ENCODE data around the gene TP53.
A peak's percentile ranks its signal among the peaks of the same experiment; 100 is the strongest.

TP53 gene

GRCh38 chr17:7704601-7705268 lies 17.4 kb upstream of the TP53 start, which contains the start of gene EFNB3 (continued):
- TF ChIP-seq ZNF184 (tag by site-specific recombination; IDR thresholded peaks at IDR 0.05), result no peak
- no peak; the same call in 1 of the 2 replicates for TF ChIP-seq ZXDB (tag by site-specific recombination; IDR thresholded peaks at IDR 0.05)
- TF ChIP-seq ZNF692 (tag by site-specific recombination; IDR thresholded peaks at IDR 0.05), result peak; percentile 87

DNA sequence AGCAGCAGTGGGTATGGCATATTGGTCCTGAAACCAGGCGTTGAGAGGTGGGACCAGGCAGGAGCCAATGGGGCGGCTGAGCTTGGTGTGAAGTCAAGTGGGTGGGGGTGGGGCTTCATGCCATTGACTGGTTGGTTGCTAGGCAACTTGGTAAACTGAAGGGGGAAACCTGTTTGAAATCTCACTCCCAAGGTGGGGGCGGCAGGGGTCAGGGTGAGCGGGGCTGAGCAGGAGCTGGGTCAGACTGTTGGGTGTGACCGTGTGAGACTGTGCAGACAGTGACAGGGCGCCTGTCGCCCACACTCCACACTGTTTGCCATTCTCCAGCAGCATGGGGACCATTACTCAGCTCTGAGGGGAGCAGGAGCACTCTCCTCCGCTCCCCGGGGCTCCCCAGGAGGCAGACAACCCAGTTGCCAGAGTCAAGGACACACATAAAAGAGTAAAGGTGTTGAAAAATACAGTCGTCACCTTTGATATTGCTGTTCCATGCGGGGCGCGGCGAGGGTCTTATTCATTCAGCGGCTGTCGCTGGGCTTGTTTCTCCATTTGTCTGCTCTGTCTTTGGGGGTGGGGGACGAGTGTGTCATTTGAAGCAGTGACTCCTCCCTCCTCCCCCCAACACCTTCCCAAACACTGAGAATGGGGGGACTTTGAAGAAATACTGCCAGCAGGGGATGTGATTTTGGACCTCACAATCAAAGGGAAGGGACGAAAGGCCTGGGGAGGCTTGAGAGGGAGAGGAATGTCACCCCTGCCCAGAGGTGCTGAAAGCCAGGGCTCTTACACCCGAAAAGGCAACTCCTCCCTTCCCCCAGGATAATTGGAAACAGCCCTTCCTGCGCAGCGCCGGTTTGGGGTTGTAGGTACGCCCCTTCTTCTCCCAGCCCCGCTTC lies 16.5 kb upstream of the TP53 start:
- H3K4me3 ChIP-seq (ENCODE audit: low read depth, low read length), result no peak overlapping the region
- POLR2A ChIA-PET, result interaction anchor here (0.6 to 7.9 kb wide), 12 partner anchors 13 to 466 kb away, joined by 3 to 111 read pairs (median 4); partner anchors contain the start of genes CNTROB, DNAH2, MPDU1 and TP53
- TF ChIP-seq ZIC2 (tag by site-specific recombination; IDR thresholded peaks at IDR 0.05), result peak; percentile 17; the same call in 1 of the 2 replicates
- peak; percentile 28; the same call in 1 of the 2 replicates for TF ChIP-seq ZNF398 (tag by site-specific recombination; IDR thresholded peaks at IDR 0.05)
- 0 out of 2 replicates have a peak, but pooled peaks have one; percentile 18 for TF ChIP-seq KLF1 (tag by site-specific recombination; IDR thresholded peaks at IDR 0.05)
- peak; percentile 58; the same call in 1 of the 2 replicates for TF ChIP-seq GLIS2 (tag by site-specific recombination; IDR thresholded peaks at IDR 0.05)
- TF ChIP-seq SP2 (tag by site-specific recombination; IDR thresholded peaks at IDR 0.05), result peak; percentile 74
- no peak for TF ChIP-seq ZBTB21 (tag by site-specific recombination; IDR thresholded peaks at IDR 0.05)
- no peak for TF ChIP-seq ZNF140 (tag by site-specific recombination; IDR thresholded peaks at IDR 0.05)
- TF ChIP-seq, protein P1, sequence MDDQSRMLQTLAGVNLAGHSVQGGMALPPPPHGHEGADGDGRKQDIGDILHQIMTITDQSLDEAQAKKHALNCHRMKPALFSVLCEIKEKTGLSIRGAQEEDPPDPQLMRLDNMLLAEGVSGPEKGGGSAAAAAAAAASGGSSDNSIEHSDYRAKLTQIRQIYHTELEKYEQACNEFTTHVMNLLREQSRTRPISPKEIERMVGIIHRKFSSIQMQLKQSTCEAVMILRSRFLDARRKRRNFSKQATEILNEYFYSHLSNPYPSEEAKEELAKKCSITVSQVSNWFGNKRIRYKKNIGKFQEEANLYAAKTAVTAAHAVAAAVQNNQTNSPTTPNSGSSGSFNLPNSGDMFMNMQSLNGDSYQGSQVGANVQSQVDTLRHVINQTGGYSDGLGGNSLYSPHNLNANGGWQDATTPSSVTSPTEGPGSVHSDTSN (CRISPR knock-in tag; IDR thresholded peaks at IDR 0.05), result no peak
- TF ChIP-seq, protein P2, sequence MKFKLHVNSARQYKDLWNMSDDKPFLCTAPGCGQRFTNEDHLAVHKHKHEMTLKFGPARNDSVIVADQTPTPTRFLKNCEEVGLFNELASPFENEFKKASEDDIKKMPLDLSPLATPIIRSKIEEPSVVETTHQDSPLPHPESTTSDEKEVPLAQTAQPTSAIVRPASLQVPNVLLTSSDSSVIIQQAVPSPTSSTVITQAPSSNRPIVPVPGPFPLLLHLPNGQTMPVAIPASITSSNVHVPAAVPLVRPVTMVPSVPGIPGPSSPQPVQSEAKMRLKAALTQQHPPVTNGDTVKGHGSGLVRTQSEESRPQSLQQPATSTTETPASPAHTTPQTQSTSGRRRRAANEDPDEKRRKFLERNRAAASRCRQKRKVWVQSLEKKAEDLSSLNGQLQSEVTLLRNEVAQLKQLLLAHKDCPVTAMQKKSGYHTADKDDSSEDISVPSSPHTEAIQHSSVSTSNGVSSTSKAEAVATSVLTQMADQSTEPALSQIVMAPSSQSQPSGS (tag by site-specific recombination; IDR thresholded peaks at IDR 0.05; ENCODE audit: low read depth), result no peak
- TF ChIP-seq ZNF654 (tag by site-specific recombination; IDR thresholded peaks at IDR 0.05; ENCODE audit: low read depth), result no peak
- TF ChIP-seq SCRT2 (tag by site-specific recombination; IDR thresholded peaks at IDR 0.05), result peak; percentile 78; the same call in 1 of the 2 replicates
- no peak for TF ChIP-seq ZNF202 (tag by site-specific recombination; IDR thresholded peaks at IDR 0.05; ENCODE audit: borderline replicate concordance)
- TF ChIP-seq, protein P3, sequence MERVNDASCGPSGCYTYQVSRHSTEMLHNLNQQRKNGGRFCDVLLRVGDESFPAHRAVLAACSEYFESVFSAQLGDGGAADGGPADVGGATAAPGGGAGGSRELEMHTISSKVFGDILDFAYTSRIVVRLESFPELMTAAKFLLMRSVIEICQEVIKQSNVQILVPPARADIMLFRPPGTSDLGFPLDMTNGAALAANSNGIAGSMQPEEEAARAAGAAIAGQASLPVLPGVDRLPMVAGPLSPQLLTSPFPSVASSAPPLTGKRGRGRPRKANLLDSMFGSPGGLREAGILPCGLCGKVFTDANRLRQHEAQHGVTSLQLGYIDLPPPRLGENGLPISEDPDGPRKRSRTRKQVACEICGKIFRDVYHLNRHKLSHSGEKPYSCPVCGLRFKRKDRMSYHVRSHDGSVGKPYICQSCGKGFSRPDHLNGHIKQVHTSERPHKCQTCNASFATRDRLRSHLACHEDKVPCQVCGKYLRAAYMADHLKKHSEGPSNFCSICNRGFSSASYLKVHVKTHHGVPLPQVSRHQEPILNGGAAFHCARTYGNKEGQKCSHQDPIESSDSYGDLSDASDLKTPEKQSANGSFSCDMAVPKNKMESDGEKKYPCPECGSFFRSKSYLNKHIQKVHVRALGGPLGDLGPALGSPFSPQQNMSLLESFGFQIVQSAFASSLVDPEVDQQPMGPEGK (tag by site-specific recombination; IDR thresholded peaks at IDR 0.05), result peak; percentile 75
- TF ChIP-seq ZNF785 (tag by site-specific recombination; IDR thresholded peaks at IDR 0.05), result no peak
- peak; percentile 87 for TF ChIP-seq ZFHX2 (tag by site-specific recombination; conservative IDR thresholded peaks at IDR 0.05)
- TF ChIP-seq ZBTB11 (tag by site-specific recombination; conservative IDR thresholded peaks at IDR 0.05; ENCODE audit: low read depth), result no peak
- no peak for TF ChIP-seq ZSCAN5A (tag by site-specific recombination; IDR thresholded peaks at IDR 0.05)

More for the DNA sequence above, 16.5 kb upstream of the TP53 start:
- CTCF ChIA-PET, result interaction anchor here (0.7 to 7.3 kb wide), 6 partner anchors 13 to 122 kb away, joined by 3 to 49 read pairs (median 4); partner anchors contain the start of genes DNAH2, TP53 and WRAP53
- Histone ChIP-seq H3K36me3 (ENCODE audit: control insufficient read depth in 2 of 2, insufficient read depth in 1 of 2, low read length in 2 of 2) (peaks cover 5 to 33% of the 10 kb centered on the region in 2 experiments; a peak in 2 of 3 replicates), H3K27ac (ENCODE audit: extremely low read depth, low read depth, low read length) (no peak overlapping the region), H3K9me3 (ENCODE audit: control insufficient read depth, insufficient read depth, low read depth, low read length) (no peaks in the 10 kb centered on the region), H3K4me1 (ENCODE audit: control insufficient read depth, insufficient read depth, low read length) (peaks cover 14% of the 10 kb centered on the region; the same call in 1 of the 2 replicates)
